Measurements from ENCODE around the gene BEST2. TPM values are rescaled to one million over a fixed set of nuclear protein-coding genes. Genes with fewer than 3 reads are reported as not detected.

Gene BEST2
- total and polyA plus RNA-seq, 2 of the 4 experiments (the other 2 are of a cell fraction), result not detected

- no peak overlapping the region for H2BK15ac ChIP-seq (ENCODE audit: low read depth, low read length)
- H3K4ac ChIP-seq (ENCODE audit: low read depth, low read length), result no peak overlapping the region
- no peak for TF ChIP-seq MAFK (IDR thresholded peaks at IDR 0.05; ENCODE audit: low read depth, low read length)
- TF ChIP-seq CHD1 (IDR thresholded peaks at IDR 0.05; ENCODE audit: low read depth, low read length), result no peak
- TF ChIP-seq, protein P1, sequence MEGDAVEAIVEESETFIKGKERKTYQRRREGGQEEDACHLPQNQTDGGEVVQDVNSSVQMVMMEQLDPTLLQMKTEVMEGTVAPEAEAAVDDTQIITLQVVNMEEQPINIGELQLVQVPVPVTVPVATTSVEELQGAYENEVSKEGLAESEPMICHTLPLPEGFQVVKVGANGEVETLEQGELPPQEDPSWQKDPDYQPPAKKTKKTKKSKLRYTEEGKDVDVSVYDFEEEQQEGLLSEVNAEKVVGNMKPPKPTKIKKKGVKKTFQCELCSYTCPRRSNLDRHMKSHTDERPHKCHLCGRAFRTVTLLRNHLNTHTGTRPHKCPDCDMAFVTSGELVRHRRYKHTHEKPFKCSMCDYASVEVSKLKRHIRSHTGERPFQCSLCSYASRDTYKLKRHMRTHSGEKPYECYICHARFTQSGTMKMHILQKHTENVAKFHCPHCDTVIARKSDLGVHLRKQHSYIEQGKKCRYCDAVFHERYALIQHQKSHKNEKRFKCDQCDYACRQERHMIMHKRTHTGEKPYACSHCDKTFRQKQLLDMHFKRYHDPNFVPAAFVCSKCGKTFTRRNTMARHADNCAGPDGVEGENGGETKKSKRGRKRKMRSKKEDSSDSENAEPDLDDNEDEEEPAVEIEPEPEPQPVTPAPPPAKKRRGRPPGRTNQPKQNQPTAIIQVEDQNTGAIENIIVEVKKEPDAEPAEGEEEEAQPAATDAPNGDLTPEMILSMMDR (conservative IDR thresholded peaks at IDR 0.05; ENCODE audit: low read depth, low read length), result no peak
- TF ChIP-seq CEBPB (IDR thresholded peaks at IDR 0.05; ENCODE audit: low read depth, low read length), result no peak
- TF ChIP-seq, protein P2, sequence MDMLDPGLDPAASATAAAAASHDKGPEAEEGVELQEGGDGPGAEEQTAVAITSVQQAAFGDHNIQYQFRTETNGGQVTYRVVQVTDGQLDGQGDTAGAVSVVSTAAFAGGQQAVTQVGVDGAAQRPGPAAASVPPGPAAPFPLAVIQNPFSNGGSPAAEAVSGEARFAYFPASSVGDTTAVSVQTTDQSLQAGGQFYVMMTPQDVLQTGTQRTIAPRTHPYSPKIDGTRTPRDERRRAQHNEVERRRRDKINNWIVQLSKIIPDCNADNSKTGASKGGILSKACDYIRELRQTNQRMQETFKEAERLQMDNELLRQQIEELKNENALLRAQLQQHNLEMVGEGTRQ (IDR thresholded peaks at IDR 0.05; ENCODE audit: low read depth, low read length), result no peak
- in situ Hi-C loops (cut with MboI; ENCODE audit: low sequenced_read_pairs), result no loop called here
- peaks cover 54% of the 10 kb centered on the region for H3K36me3 ChIP-seq (ENCODE audit: control insufficient read depth, insufficient read depth, low read length)
- no peak overlapping the region for H3K14ac ChIP-seq (replicated peaks; ENCODE audit: low read depth, low read length)
- H2AK5ac ChIP-seq (ENCODE audit: low read depth, low read length), result no peak overlapping the region
- H3K4me3 ChIP-seq (ENCODE audit: insufficient read depth, low read depth, low read length), result no peak overlapping the region
- H3K79me1 ChIP-seq (ENCODE audit: low read depth in 1 of 2, low read length in 2 of 2), result peaks cover 25 to 66% of the 10 kb centered on the region in 2 experiments
- peaks cover 2% of the 10 kb centered on the region for H3K4me1 ChIP-seq (ENCODE audit: control insufficient read depth, insufficient read depth, low read length)
- H3K18ac ChIP-seq (ENCODE audit: low read depth, low read length), result no peak overlapping the region
- H3K9me1 ChIP-seq (ENCODE audit: insufficient read depth, low read length), result peaks cover 10% of the 10 kb centered on the region; the same call in 1 of the 2 replicates
- H3K4me2 ChIP-seq (ENCODE audit: low read depth, low read length), result no peak overlapping the region
- H3K9ac ChIP-seq (ENCODE audit: low read depth, low read length), result no peak overlapping the region
- no peak overlapping the region for H3K23ac ChIP-seq (ENCODE audit: low read depth, low read length)
- H4K8ac ChIP-seq (ENCODE audit: low read depth in 2 of 2, low read length in 2 of 2), result no peak overlapping the region
- DNase-seq (no peak), ATAC-seq (ENCODE audit: low read depth) (no peak)
- no peak overlapping the region for H2AK9ac ChIP-seq (replicated peaks; ENCODE audit: low read depth, low read length, poor library complexity)
- H4K20me1 ChIP-seq (ENCODE audit: insufficient read depth, low read length), result peaks cover 21% of the 10 kb centered on the region
- H2BK20ac ChIP-seq (ENCODE audit: low read depth, low read length), result no peak overlapping the region
- BruUV-seq (replicated peaks), result no TSS peak
- dilution Hi-C loops (cut with HindIII; ENCODE audit: low sequenced_read_pairs, unreplicated experiment), result no loop called here
- no peak overlapping the region for H4K91ac ChIP-seq (ENCODE audit: insufficient read depth, low read depth, low read length)
- no peak overlapping the region for H4K5ac ChIP-seq (ENCODE audit: low read depth, low read length)
- H3K27me3 ChIP-seq (ENCODE audit: control insufficient read depth, insufficient read depth, low read length), result no peaks in the 10 kb centered on the region
- H3K9me3 ChIP-seq (ENCODE audit: control insufficient read depth, insufficient read depth, low read length), result no peaks in the 10 kb centered on the region
- ChIA-PET POLR2A (ENCODE audit: unreplicated experiment) (interaction anchor here (0.6 kb wide), 1 partner anchor 223 kb away, joined by 9 read pairs; no protein-coding TSS in a partner anchor), CTCF (no interaction called here)
- intact Hi-C loops (cut with micrococcal nuclease), result no loop called here
- WGBS, 2 experiments (ENCODE audit: extremely low coverage in 2 of 2, insufficient read length in 1 of 2), result 100% methylated on average over 1 of the region's 3 CpGs; no CpG with 5 or more reads in 1 of the 2 experiments
- no peak overlapping the region for H3K56ac ChIP-seq (ENCODE audit: extremely low read depth, insufficient read depth, low read length)
- H2BK120ac ChIP-seq (ENCODE audit: low read depth, low read length), result no peak overlapping the region
- H2BK5ac ChIP-seq (ENCODE audit: low read depth, low read length, poor library complexity, severe bottlenecking), result no peak overlapping the region
- no peak overlapping the region for H2AFZ ChIP-seq (replicated peaks; ENCODE audit: low read length, poor library complexity)
- no peak overlapping the region for H3K27ac ChIP-seq (ENCODE audit: insufficient read depth, low read length)
Observed at GRCh38 chr19:12715929-12716328, 35.7 kb upstream of the BEST2 start.
